ENCODE data around the gene TNFRSF9. TPM values are rescaled to one million over a fixed set of nuclear protein-coding genes. Genes with fewer than 3 reads are reported as not detected.
A peak's percentile ranks its signal among the peaks of the same experiment; 100 is the strongest.

TNFRSF9 gene
- total RNA-seq, 1 experiment from 2014 or later, result not detected

DNA sequence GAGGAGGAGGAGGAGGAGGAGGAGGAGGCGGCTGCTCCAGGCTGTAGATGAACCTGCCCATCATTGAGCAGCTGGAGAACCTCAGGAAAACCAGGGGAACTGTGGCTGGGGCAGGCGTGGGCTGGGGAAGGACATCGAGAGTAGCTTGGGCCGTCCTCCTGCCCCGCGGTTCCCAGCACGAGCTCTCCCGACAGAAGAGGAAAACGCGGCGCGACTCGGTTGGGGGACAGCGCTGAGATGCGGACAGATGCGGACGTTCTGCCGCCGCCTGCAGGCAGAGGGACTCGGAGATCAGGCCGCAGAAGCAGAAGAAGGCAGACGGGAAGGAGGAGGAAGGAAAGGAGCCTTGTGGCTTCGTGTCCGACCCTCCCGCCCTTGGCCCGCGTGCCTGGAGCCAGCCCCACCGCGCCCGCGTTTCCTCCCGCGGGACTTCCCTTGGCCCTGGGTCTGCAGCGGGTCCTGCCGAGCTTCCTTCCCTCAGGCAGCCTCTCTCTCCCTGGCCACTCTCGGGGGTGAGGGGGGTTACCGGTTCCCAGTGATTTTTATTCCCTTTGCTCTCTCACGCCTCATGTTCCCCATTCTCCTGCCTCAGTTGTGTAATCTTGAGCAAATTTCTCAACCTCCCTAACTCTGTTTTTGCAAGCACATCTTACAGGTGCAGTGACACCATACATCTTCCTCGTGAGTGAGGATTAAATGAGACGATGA is 1.7 kb upstream of the TNFRSF9 start (continued):
- TF ChIP-seq MYBL2 (CRISPR knock-in tag; IDR thresholded peaks at IDR 0.05) (peak; percentile 59; the same call in 1 of the 2 replicates), ATF1 (CRISPR knock-in tag; IDR thresholded peaks at IDR 0.05) (no peak), JAZF1 (CRISPR knock-in tag; IDR thresholded peaks at IDR 0.05) (no peak), ESRRA (CRISPR knock-in tag; IDR thresholded peaks at IDR 0.05; ENCODE audit: borderline replicate concordance) (0 out of 2 replicates have a peak, but pooled peaks have one; percentile 24), CBFB (CRISPR knock-in tag; IDR thresholded peaks at IDR 0.05; ENCODE audit: low read depth) (no peak), SOX15 (CRISPR knock-in tag; IDR thresholded peaks at IDR 0.05) (no peak), ZNF219 (CRISPR knock-in tag; IDR thresholded peaks at IDR 0.05; ENCODE audit: borderline replicate concordance) (0 out of 2 replicates have a peak, but pooled peaks have one; percentile 34), TP53 (CRISPR knock-in tag; IDR thresholded peaks at IDR 0.05) (0 out of 2 replicates have a peak, but pooled peaks have one; percentile 71), ZNF317 (CRISPR knock-in tag; IDR thresholded peaks at IDR 0.05; ENCODE audit: borderline replicate concordance, low read depth) (no peak), NFATC4 (CRISPR knock-in tag; IDR thresholded peaks at IDR 0.05) (no peak), TCF7 (CRISPR knock-in tag; IDR thresholded peaks at IDR 0.05; ENCODE audit: low read depth) (peak; percentile 81; the same call in 1 of the 2 replicates), GRHL2 (CRISPR knock-in tag; IDR thresholded peaks at IDR 0.05; ENCODE audit: insufficient replicate concordance, severe bottlenecking) (no peak), ZNF138 (CRISPR knock-in tag; conservative IDR thresholded peaks at IDR 0.05) (0 out of 2 replicates have a peak, but pooled peaks have one; percentile 54)
- TF ChIP-seq, protein P1, sequence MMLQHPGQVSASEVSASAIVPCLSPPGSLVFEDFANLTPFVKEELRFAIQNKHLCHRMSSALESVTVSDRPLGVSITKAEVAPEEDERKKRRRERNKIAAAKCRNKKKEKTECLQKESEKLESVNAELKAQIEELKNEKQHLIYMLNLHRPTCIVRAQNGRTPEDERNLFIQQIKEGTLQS (CRISPR knock-in tag; conservative IDR thresholded peaks at IDR 0.05), result peak; percentile 71; the same call in 1 of the 2 replicates
- TF ChIP-seq, protein P2, sequence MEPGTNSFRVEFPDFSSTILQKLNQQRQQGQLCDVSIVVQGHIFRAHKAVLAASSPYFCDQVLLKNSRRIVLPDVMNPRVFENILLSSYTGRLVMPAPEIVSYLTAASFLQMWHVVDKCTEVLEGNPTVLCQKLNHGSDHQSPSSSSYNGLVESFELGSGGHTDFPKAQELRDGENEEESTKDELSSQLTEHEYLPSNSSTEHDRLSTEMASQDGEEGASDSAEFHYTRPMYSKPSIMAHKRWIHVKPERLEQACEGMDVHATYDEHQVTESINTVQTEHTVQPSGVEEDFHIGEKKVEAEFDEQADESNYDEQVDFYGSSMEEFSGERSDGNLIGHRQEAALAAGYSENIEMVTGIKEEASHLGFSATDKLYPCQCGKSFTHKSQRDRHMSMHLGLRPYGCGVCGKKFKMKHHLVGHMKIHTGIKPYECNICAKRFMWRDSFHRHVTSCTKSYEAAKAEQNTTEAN (CRISPR knock-in tag; IDR thresholded peaks at IDR 0.05), result peak; percentile 95
- TF ChIP-seq, protein P3, sequence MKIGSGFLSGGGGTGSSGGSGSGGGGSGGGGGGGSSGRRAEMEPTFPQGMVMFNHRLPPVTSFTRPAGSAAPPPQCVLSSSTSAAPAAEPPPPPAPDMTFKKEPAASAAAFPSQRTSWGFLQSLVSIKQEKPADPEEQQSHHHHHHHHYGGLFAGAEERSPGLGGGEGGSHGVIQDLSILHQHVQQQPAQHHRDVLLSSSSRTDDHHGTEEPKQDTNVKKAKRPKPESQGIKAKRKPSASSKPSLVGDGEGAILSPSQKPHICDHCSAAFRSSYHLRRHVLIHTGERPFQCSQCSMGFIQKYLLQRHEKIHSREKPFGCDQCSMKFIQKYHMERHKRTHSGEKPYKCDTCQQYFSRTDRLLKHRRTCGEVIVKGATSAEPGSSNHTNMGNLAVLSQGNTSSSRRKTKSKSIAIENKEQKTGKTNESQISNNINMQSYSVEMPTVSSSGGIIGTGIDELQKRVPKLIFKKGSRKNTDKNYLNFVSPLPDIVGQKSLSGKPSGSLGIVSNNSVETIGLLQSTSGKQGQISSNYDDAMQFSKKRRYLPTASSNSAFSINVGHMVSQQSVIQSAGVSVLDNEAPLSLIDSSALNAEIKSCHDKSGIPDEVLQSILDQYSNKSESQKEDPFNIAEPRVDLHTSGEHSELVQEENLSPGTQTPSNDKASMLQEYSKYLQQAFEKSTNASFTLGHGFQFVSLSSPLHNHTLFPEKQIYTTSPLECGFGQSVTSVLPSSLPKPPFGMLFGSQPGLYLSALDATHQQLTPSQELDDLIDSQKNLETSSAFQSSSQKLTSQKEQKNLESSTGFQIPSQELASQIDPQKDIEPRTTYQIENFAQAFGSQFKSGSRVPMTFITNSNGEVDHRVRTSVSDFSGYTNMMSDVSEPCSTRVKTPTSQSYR (CRISPR knock-in tag; IDR thresholded peaks at IDR 0.05), result peak; percentile 91
- TF ChIP-seq, protein P4, sequence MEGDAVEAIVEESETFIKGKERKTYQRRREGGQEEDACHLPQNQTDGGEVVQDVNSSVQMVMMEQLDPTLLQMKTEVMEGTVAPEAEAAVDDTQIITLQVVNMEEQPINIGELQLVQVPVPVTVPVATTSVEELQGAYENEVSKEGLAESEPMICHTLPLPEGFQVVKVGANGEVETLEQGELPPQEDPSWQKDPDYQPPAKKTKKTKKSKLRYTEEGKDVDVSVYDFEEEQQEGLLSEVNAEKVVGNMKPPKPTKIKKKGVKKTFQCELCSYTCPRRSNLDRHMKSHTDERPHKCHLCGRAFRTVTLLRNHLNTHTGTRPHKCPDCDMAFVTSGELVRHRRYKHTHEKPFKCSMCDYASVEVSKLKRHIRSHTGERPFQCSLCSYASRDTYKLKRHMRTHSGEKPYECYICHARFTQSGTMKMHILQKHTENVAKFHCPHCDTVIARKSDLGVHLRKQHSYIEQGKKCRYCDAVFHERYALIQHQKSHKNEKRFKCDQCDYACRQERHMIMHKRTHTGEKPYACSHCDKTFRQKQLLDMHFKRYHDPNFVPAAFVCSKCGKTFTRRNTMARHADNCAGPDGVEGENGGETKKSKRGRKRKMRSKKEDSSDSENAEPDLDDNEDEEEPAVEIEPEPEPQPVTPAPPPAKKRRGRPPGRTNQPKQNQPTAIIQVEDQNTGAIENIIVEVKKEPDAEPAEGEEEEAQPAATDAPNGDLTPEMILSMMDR (IDR thresholded peaks at IDR 0.05), result no peak
- TF ChIP-seq, protein P5, sequence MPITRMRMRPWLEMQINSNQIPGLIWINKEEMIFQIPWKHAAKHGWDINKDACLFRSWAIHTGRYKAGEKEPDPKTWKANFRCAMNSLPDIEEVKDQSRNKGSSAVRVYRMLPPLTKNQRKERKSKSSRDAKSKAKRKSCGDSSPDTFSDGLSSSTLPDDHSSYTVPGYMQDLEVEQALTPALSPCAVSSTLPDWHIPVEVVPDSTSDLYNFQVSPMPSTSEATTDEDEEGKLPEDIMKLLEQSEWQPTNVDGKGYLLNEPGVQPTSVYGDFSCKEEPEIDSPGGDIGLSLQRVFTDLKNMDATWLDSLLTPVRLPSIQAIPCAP (CRISPR knock-in tag; IDR thresholded peaks at IDR 0.05), result peak; percentile 90
- TF ChIP-seq, protein P6, sequence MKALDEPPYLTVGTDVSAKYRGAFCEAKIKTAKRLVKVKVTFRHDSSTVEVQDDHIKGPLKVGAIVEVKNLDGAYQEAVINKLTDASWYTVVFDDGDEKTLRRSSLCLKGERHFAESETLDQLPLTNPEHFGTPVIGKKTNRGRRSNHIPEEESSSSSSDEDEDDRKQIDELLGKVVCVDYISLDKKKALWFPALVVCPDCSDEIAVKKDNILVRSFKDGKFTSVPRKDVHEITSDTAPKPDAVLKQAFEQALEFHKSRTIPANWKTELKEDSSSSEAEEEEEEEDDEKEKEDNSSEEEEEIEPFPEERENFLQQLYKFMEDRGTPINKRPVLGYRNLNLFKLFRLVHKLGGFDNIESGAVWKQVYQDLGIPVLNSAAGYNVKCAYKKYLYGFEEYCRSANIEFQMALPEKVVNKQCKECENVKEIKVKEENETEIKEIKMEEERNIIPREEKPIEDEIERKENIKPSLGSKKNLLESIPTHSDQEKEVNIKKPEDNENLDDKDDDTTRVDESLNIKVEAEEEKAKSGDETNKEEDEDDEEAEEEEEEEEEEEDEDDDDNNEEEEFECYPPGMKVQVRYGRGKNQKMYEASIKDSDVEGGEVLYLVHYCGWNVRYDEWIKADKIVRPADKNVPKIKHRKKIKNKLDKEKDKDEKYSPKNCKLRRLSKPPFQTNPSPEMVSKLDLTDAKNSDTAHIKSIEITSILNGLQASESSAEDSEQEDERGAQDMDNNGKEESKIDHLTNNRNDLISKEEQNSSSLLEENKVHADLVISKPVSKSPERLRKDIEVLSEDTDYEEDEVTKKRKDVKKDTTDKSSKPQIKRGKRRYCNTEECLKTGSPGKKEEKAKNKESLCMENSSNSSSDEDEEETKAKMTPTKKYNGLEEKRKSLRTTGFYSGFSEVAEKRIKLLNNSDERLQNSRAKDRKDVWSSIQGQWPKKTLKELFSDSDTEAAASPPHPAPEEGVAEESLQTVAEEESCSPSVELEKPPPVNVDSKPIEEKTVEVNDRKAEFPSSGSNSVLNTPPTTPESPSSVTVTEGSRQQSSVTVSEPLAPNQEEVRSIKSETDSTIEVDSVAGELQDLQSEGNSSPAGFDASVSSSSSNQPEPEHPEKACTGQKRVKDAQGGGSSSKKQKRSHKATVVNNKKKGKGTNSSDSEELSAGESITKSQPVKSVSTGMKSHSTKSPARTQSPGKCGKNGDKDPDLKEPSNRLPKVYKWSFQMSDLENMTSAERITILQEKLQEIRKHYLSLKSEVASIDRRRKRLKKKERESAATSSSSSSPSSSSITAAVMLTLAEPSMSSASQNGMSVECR (CRISPR knock-in tag; IDR thresholded peaks at IDR 0.05; ENCODE audit: borderline replicate concordance), result peak; percentile 67; the same call in 1 of the 2 replicates
- TF ChIP-seq, protein P7, sequence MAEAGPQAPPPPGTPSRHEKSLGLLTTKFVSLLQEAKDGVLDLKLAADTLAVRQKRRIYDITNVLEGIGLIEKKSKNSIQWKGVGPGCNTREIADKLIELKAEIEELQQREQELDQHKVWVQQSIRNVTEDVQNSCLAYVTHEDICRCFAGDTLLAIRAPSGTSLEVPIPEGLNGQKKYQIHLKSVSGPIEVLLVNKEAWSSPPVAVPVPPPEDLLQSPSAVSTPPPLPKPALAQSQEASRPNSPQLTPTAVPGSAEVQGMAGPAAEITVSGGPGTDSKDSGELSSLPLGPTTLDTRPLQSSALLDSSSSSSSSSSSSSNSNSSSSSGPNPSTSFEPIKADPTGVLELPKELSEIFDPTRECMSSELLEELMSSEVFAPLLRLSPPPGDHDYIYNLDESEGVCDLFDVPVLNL (CRISPR knock-in tag; IDR thresholded peaks at IDR 0.05; ENCODE audit: borderline replicate concordance, low read depth), result no peak
- TF ChIP-seq, protein P8, sequence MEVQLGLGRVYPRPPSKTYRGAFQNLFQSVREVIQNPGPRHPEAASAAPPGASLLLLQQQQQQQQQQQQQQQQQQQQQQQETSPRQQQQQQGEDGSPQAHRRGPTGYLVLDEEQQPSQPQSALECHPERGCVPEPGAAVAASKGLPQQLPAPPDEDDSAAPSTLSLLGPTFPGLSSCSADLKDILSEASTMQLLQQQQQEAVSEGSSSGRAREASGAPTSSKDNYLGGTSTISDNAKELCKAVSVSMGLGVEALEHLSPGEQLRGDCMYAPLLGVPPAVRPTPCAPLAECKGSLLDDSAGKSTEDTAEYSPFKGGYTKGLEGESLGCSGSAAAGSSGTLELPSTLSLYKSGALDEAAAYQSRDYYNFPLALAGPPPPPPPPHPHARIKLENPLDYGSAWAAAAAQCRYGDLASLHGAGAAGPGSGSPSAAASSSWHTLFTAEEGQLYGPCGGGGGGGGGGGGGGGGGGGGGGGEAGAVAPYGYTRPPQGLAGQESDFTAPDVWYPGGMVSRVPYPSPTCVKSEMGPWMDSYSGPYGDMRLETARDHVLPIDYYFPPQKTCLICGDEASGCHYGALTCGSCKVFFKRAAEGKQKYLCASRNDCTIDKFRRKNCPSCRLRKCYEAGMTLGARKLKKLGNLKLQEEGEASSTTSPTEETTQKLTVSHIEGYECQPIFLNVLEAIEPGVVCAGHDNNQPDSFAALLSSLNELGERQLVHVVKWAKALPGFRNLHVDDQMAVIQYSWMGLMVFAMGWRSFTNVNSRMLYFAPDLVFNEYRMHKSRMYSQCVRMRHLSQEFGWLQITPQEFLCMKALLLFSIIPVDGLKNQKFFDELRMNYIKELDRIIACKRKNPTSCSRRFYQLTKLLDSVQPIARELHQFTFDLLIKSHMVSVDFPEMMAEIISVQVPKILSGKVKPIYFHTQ (CRISPR knock-in tag; IDR thresholded peaks at IDR 0.05), result no peak
